Retinal pigment epithelial cell (primary cell): Measurements from ENCODE around the gene RIBC2.
"Not testable (repeated sequence)": the region's sequence is repeated elsewhere in the genome, so short reads cannot be mapped to it uniquely, and the experiment has no call there.

ENCODE experiments used
- DNase-seq: peaks from one replicate; pipeline ENCODE4 v3.0.0-alpha.2; 2010; ENCODE audit warnings: low read depth
- H3K4me3 ChIP-seq: 2 replicates; pipeline ENCODE4 v1.5.1; 2011; ENCODE audit warnings: mild to moderate bottlenecking, low read length, control low read depth, moderate library complexity
- TF ChIP-seq, protein P1 (sequence below): conservative IDR thresholded peaks from 2 replicates; pipeline ENCODE4 v1.5.1; 2011; ENCODE audit warnings: low read depth, low read length, control low read depth, inconsistent platforms

Gene RIBC2

DNA sequence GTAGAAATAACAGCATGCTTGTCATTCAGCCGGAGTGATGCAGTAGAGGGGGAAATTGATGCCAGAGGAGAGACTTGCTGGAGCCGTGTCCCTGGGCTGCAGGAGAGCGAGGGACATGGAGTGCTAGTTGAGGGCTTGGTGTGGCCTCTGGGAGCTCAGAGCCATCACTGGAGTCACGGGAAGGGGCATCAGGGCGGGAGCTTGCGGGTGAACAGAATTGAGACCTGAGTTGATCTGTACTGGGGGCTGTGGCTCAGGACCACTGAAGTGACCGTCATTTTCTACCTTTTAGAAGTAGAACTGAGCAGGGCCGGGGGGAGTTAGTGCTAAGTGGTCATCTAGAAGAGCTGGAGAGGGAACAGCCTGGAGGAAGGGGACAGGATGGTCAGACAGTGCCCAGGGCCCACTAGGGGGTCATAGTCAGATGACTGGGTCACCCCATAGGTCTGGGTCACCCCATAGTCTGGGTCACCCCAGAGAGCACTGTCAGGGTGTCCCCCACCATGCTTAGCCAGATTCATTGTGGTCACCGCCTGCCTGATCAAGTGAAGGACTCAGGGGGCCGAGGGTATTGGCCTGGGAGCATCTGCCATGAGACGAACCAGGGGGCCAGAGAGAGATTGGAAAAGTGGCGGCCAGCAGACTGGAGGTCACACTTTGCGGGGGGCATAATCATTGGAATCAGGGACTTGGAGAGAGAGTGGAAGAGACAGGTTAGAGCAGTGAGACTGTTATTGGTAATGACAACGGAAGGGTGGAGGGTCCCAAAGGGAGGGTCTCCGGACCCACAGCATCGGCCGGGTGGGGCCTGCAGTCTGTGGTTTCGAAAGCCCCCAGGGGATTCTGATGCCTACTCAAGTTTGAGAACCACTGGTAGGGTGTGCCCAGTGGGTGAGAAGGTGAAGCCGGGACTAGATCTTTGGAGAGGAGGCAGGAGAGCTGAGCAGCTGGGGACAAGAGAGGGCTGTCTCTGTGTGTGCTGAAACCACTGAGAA is 15.2 kb downstream of the RIBC2 start:
- TF ChIP-seq, protein P1, sequence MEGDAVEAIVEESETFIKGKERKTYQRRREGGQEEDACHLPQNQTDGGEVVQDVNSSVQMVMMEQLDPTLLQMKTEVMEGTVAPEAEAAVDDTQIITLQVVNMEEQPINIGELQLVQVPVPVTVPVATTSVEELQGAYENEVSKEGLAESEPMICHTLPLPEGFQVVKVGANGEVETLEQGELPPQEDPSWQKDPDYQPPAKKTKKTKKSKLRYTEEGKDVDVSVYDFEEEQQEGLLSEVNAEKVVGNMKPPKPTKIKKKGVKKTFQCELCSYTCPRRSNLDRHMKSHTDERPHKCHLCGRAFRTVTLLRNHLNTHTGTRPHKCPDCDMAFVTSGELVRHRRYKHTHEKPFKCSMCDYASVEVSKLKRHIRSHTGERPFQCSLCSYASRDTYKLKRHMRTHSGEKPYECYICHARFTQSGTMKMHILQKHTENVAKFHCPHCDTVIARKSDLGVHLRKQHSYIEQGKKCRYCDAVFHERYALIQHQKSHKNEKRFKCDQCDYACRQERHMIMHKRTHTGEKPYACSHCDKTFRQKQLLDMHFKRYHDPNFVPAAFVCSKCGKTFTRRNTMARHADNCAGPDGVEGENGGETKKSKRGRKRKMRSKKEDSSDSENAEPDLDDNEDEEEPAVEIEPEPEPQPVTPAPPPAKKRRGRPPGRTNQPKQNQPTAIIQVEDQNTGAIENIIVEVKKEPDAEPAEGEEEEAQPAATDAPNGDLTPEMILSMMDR = no peak
- no peak for DNase-seq
- no peak overlapping the region for H3K4me3 ChIP-seq

DNA sequence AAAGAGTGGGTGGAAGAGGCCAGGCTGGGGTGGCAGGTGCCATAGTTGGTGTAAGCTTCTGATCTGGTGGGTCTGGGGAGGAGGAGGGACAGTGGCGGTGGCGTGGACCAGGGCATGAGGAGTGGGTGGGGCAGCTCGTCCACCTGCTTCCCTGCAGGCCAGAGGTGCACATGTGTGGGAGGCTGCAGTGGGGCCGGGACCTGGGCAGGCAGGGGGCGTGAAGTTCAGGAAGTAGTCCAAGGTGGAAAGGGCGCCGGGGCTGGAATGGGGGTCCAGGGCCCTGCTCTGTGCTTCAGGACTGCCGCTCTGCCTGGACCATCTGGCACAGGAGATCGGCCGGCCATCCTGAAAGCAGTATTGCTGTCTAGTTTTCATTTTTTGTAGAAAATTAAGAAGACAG is 15.9 kb downstream of the RIBC2 start:
- TF ChIP-seq, protein P1 = no peak
- no peak overlapping the region for H3K4me3 ChIP-seq
- no peak for DNase-seq

DNA sequence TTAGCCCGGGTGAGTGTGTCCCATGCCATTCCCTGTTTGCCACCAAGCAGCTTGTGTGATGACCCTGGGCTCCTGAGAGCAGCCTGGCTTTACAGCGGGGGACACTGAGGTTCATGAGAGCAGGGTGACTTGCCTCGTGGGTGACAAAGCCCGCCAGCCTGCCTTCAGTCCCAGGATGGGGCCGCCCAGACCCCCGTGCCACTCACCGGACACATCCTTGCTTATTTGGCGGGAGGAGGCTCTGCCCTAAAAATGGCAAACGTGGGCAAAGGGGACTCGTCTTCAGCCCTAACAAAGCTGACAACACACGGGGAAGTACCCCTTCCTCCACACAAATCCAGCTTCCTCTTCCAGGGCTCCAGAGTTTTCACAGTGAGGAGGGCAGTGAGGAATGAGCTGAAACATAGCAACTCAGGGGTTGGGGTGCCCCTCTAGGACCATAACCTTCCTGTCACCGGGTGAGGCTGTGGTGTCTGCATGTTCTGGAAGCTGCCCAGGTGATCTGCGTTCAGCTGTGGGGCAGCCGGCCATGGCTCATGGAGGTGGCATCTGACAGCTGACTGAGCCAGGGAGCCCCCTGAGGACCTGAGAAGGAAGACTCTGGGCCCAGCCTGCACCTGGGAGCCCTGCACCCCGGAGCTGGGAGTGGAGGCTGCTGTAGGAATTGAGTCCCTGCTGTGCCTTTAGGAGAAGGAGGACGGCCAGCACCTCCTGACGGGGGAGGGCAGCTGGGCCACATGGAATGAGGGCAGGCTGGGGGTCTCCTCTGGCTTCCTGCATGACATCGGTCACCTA is 16.7 kb downstream of the RIBC2 start:
- TF ChIP-seq, protein P1 = no peak
- H3K4me3 ChIP-seq = no peak overlapping the region
- DNase-seq = no peak

DNA sequence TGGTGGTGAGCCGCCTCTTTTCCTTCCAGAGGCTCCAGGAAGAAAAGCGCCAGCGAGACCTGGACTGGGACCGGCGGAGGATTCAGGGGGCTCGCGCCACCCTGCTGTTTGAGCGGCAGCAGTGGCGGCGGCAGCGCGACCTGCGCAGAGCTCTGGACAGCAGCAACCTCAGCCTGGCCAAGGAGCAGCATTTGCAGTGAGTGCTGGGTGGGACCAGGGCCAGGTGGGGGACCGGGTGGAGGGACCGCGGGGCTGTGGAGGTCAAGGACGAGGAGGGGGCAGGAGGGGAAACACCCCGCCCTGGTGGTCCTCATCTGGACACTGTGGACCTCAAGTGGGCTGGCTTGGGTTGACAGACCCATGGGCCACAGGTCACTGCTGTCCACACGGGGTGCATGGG is 17.4 kb downstream of the RIBC2 start:
- H3K4me3 ChIP-seq = no peak overlapping the region
- no peak for DNase-seq
- TF ChIP-seq, protein P1 = no peak

DNA sequence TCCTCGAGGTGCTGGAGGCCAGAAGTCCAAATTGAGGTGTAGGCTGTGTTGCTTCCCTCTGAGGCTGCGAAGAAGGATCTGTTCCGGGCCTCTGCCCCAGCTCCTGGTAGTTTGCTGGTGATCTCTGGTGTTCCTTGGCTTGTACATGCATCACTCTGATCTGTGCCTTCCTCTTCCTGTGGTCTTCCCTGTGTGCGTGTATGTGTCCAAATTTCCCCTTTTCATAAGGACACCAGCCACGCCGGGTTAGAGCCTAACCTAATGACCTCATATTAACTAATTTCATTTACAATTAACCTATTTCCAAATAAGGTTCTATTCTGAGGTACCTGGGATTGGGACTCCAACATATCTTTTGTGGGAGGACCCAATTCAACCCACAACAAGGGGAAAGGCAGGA is 21.5 kb downstream of the RIBC2 start:
- H3K4me3 ChIP-seq = no peak overlapping the region
- TF ChIP-seq, protein P1 = no peak
- no peak for DNase-seq

DNA sequence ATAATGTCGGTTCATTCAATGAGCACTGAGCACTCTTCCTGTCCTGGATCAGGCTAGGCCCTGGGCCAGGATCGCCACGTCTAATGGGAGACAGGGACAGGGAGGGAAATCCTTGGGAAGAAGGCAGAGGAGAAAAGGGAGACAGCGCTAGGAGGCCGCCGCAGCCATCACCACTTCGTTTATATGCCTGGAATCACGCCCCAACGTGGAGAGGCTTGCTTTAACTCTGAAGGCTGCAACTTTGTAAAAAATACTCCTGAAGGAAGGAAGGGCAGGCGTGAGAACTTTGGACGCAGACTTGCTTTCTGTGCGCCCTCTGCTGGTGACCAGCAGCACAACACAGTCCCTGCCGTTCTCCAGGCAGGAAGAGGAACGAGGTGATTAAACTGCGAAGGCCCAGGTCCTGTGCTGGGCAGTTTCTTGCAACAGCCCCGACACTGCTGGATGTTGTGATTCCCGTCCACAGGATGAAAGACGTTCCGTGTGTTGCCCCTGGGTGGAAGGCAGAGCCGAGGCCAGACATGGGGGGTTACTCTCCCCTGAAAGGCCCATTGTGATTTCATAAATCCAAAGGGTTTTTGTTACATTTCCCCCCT is 22.1 kb downstream of the RIBC2 start:
- TF ChIP-seq, protein P1 = peak; percentile 99
- H3K4me3 ChIP-seq = no peak overlapping the region
- DNase-seq = peak; percentile 46

DNA sequence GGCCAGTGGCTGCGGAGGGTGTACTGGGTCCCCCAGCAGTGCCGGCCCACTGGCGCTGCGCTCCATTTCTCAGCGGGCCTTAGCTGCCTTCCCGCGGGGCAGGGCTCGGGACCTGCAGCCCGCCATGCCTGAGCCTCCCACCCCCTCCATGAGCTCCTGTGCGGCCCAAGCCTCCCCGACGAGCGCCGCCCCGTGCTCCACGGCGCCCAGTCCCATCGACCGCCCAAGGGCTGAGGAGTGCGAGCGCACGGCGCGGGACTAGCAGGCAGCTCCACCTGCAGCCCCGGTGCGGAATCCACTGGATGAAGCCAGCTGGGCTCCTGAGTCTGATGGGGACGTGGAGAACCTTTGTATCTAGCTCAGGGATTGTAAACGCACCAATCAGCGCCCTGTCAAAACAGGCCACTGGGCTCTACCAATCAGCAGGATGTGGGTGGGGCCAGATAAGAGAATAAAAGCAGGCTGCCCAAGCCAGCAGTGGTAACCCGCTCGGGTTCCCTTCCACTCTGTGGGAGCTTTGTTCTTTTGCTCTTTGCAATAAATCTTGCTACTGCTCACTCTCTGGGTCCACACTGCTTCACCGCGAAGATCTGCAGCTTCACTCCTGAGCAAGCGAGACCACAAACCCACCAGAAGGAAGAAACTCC is 23.5 kb downstream of the RIBC2 start:
- not testable (repeated sequence) for H3K4me3 ChIP-seq, DNase-seq
